GM12892 (cell line): Measurements from ENCODE around the gene FAM168A.

Source experiments
- POLR2A ChIP-seq: IDR thresholded peaks from 2 replicates; pipeline ENCODE4 v1.6.1; 2011; ENCODE audit warnings: low read depth, low read length, control low read depth
- POLR2AphosphoS5 ChIP-seq: IDR thresholded peaks from 2 replicates; pipeline ENCODE4 v1.6.1; 2011; ENCODE audit warnings: low read depth, low read length, control low read depth
- TAF1 ChIP-seq: IDR thresholded peaks from 2 replicates; pipeline ENCODE4 v1.6.1; 2011; ENCODE audit warnings: low read depth, mild to moderate bottlenecking, control low read depth, low read length, borderline replicate concordance

DNA sequence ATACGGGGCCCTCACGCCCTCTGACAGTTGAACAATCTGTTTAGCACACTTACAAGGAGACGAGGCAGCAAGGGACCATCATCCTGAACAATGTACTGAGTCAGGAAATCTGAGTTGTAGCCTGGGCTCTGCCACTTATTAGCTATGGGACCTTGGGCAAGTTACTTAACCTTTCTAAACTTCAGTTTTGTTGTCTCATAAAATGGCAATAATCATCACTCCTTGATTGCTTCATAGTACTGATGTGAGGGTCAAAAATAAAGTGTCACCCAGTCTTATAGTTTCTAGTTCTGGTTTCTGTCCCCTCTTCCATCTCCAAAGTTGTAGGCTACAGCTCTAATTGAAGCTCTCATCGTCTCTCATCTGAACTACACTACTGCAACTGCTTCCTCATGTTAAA lies 175.0 kb downstream of the FAM168A start:
- TF ChIP-seq POLR2AphosphoS5 (no peak), TAF1 (no peak), POLR2A (no peak)
